CD4-positive, alpha-beta memory T cell (primary cell): ENCODE measurements around the gene OR52E2. TPM values are rescaled to one million over a fixed set of nuclear protein-coding genes. Genes with fewer than 3 reads are reported as not detected.

Source experiments
- CTCF ChIA-PET: fragments of 350-600 bp; sonication (Branson Sonifier 250); formaldehyde crosslinking; loops from one replicate; lab custom pipeline; 2021; ENCODE audit warnings: inconsistent platforms; ENCODE audit not compliant: partially characterized antibody; lab: Charles Lee
- POLR2A ChIA-PET: fragments of 350-600 bp; sonication (Branson Sonifier 250); formaldehyde crosslinking; loops from one replicate; lab custom pipeline; 2021; ENCODE audit not compliant: partially characterized antibody; lab: Charles Lee
- DNase-seq, 5 donors: peaks; one replicate each; pipeline versions ENCODE4 v3.0.0 to v3.0.0-alpha.2; 2020 to 2022; ENCODE audit warnings: mixed read lengths in 1 of 5
- H3K27ac ChIP-seq: one replicate; pipeline ENCODE4 v1.7.0; 2013; ENCODE audit warnings: low read depth, low read length
- H3K27me3 ChIP-seq: 2 replicates; pipeline ENCODE4 v1.7.0; 2013; ENCODE audit warnings: mild to moderate bottlenecking, low read length, moderate library complexity; ENCODE audit not compliant: insufficient read depth
- H3K36me3 ChIP-seq: 2 replicates; pipeline ENCODE4 v1.7.0; 2013; ENCODE audit warnings: mild to moderate bottlenecking, low read length, moderate library complexity; ENCODE audit not compliant: insufficient read depth
- H3K4me1 ChIP-seq: 2 replicates; pipeline ENCODE4 v1.7.0; 2013; ENCODE audit warnings: mild to moderate bottlenecking, low read length, moderate library complexity; ENCODE audit not compliant: insufficient read depth
- H3K4me3 ChIP-seq, 2 donors: one replicate each; pipeline ENCODE4 v1.7.0; 2013; ENCODE audit warnings: low read length in 2 of 2, mild to moderate bottlenecking in 1 of 2
- H3K9me3 ChIP-seq, 2 donors: one replicate each; pipeline ENCODE4 v1.7.0; 2013; ENCODE audit warnings: low read length in 2 of 2, control low read depth in 1 of 2; ENCODE audit not compliant: control insufficient read depth in 1 of 2
- H3K27ac Mint-ChIP-seq, 7 donors: one replicate each; pipeline ENCODE4 v1.8.0; 2020 to 2021; ENCODE audit warnings: mixed read lengths in 7 of 7, mild to moderate bottlenecking in 6 of 7, inconsistent platforms in 3 of 7, moderate library complexity in 3 of 7
- H3K27me3 Mint-ChIP-seq, 2 donors: one replicate each; pipeline ENCODE4 v1.8.0; 2020 to 2021; ENCODE audit warnings: mixed read lengths in 2 of 2
- H3K36me3 Mint-ChIP-seq, 2 donors: one replicate each; pipeline ENCODE4 v1.8.0; 2020 to 2021; ENCODE audit warnings: mixed read lengths in 2 of 2, inconsistent platforms in 1 of 2, mild to moderate bottlenecking in 1 of 2
- H3K4me1 Mint-ChIP-seq, 4 donors: one replicate each; pipeline ENCODE4 v1.8.0; 2020 to 2021; ENCODE audit warnings: mixed read lengths in 4 of 4, mild to moderate bottlenecking in 1 of 4
- H3K4me3 Mint-ChIP-seq, 8 donors: one replicate each; pipeline ENCODE4 v1.8.0; 2020 to 2021; ENCODE audit warnings: mixed read lengths in 8 of 8, mild to moderate bottlenecking in 7 of 8, moderate library complexity in 6 of 8, inconsistent platforms in 3 of 8
- H3K9me3 Mint-ChIP-seq, 8 donors: one replicate each; pipeline ENCODE4 v1.8.0; 2020 to 2021; ENCODE audit warnings: mixed read lengths in 8 of 8, mild to moderate bottlenecking in 5 of 8, inconsistent platforms in 3 of 8, moderate library complexity in 1 of 8
- intact Hi-C: fragments of 100-400 bp; cut with micrococcal nuclease; formaldehyde crosslinking; loops from one replicate; pipeline ENCODE4 v1.15.1; 2023
- polyA plus RNA-seq, 2 donors: library from polyadenylated mRNA; unstranded; fragments of 300-500 nt; fragmentation: Illumina TruSeq; gene quantifications; one replicate each; pipeline ENCODE4 v1.2.3, GENCODE V29; 2021
- total RNA-seq, 2 experiments: library from RNA; stranded (reverse); gene quantifications; one replicate each; pipeline ENCODE4 v1.2.3, GENCODE V29; 2021

OR52E2 gene
- total RNA-seq, result not detected
- not detected for polyA plus RNA-seq

DNA sequence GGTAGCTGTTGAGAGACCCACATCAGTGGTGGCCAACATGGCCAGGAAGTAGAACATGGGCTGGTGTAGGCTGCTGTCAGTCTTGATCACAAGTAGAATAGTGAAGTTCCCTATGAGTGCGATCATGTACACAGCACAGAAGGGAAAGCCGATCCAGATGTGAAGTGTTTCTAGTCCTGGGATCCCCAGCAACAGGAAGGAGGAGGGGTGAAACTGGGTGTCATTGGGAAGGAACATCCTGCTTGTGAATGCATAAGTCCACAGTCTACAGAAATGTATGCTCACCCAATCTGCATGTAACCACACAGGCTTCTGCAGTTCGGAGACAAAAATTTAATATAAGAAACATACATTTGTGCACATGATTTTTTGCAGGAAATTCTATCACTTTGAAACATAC lies at the start of gene OR52E2:
OR52E2 (minus strand) TSS at position 237 of the 400 bp plus-strand sequence; CDS start at position 237, 0 bp downstream.
- Mint-ChIP-seq H3K27me3 (no peaks in the 10 kb centered on the region), H3K4me1 (no peaks in the 10 kb centered on the region), H3K9me3 (peaks cover 0 to 7% (median 0%) of the 10 kb centered on the region in 8 donors), H3K36me3 (no peaks in the 10 kb centered on the region), H3K27ac (no peak within 1 kb of the TSS), H3K4me3 (no peak within 1 kb of the TSS)
- CTCF ChIA-PET, result no interaction called here
- POLR2A ChIA-PET, result no interaction called here
- Histone ChIP-seq H3K9me3 (no peaks in the 10 kb centered on the region), H3K4me3 (no peak within 1 kb of the TSS), H3K27me3 (no peaks in the 10 kb centered on the region), H3K27ac (no peak within 1 kb of the TSS), H3K4me1 (no peaks in the 10 kb centered on the region), H3K36me3 (no peaks in the 10 kb centered on the region)
- no peak for DNase-seq
- intact Hi-C loops, result no loop called here

DNA sequence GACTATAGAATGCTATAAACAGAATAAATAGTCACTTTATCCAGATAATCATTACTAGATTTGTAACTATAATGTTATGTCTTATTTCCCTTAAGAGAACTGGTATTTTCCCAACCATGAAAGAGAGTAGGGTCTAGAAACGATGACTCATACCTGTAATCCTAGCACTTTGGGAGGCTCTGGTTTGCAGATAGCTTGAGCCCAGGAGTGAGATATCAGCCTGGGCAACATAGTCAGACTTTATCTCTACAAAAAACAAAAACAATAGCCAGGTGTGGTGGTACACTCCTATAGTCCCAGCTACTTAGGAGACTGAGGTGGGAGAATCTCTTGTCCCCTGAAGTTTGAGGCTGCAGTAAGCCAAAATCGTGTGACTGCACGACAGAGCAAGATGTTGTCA lies 47.9 kb upstream of the OR52E2 start:
- no peaks in the 10 kb centered on the region for H3K36me3 ChIP-seq
- no peak for DNase-seq
- Mint-ChIP-seq H3K27me3 (peaks cover 0 to 2% of the 10 kb centered on the region in 2 donors), H3K36me3 (no peaks in the 10 kb centered on the region), H3K9me3 (no peaks in the 10 kb centered on the region), H3K4me3 (no peak overlapping the region), H3K27ac (no peak overlapping the region), H3K4me1 (no peaks in the 10 kb centered on the region)
- no peak overlapping the region for H3K4me3 ChIP-seq
- H3K9me3 ChIP-seq, result no peaks in the 10 kb centered on the region
- ChIA-PET POLR2A (no interaction called here), CTCF (no interaction called here)
- H3K27me3 ChIP-seq, result no peaks in the 10 kb centered on the region
- H3K4me1 ChIP-seq, result no peaks in the 10 kb centered on the region
- intact Hi-C loops, result no loop called here
- no peak overlapping the region for H3K27ac ChIP-seq

DNA sequence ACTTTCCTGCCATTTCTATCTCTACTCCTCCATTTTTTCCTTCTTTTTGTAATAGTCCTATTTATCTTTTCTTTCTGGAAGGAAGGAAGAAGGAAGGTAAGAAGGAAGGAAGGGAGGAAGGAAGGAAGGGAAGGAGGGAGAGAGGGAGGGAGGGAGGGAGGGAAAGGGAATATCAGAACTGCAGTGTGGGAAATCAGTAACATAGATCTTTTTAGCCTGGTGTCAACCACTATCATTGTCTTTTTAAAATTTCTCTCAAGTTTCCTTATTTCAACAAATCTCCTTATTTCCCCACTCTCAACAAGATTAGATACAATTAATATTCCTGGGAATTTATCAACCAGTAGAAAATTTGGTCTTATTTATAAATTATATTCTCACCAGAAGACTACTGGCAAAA lies 43.6 kb upstream of the OR52E2 start:
- Histone ChIP-seq H3K36me3 (no peaks in the 10 kb centered on the region), H3K27me3 (no peaks in the 10 kb centered on the region), H3K4me1 (no peaks in the 10 kb centered on the region), H3K27ac (no peak overlapping the region), H3K9me3 (no peaks in the 10 kb centered on the region), H3K4me3 (no peak overlapping the region)
- ChIA-PET CTCF (no interaction called here), POLR2A (no interaction called here)
- DNase-seq, result no peak
- no peaks in the 10 kb centered on the region for H3K9me3 Mint-ChIP-seq
- H3K27ac Mint-ChIP-seq, result no peak overlapping the region
- H3K27me3 Mint-ChIP-seq, result peaks cover 0 to 4% of the 10 kb centered on the region in 2 donors
- intact Hi-C loops, result no loop called here
- no peak overlapping the region for H3K4me3 Mint-ChIP-seq
- no peaks in the 10 kb centered on the region for H3K36me3 Mint-ChIP-seq
- H3K4me1 Mint-ChIP-seq, result no peaks in the 10 kb centered on the region

GRCh38 chr11:5102246-5102645 lies 42.8 kb upstream of the OR52E2 start:
- Mint-ChIP-seq H3K27ac (no peak overlapping the region), H3K4me3 (no peak overlapping the region), H3K9me3 (no peaks in the 10 kb centered on the region), H3K36me3 (no peaks in the 10 kb centered on the region), H3K4me1 (no peaks in the 10 kb centered on the region), H3K27me3 (peaks cover 0 to 4% of the 10 kb centered on the region in 2 donors)
- H3K9me3 ChIP-seq, result no peaks in the 10 kb centered on the region
- H3K27ac ChIP-seq, result no peak overlapping the region
- H3K27me3 ChIP-seq, result no peaks in the 10 kb centered on the region
- ChIA-PET CTCF (no interaction called here), POLR2A (no interaction called here)
- H3K36me3 ChIP-seq, result no peaks in the 10 kb centered on the region
- intact Hi-C loops, result no loop called here
- H3K4me3 ChIP-seq, result no peak overlapping the region
- no peak for DNase-seq
- no peaks in the 10 kb centered on the region for H3K4me1 ChIP-seq

DNA sequence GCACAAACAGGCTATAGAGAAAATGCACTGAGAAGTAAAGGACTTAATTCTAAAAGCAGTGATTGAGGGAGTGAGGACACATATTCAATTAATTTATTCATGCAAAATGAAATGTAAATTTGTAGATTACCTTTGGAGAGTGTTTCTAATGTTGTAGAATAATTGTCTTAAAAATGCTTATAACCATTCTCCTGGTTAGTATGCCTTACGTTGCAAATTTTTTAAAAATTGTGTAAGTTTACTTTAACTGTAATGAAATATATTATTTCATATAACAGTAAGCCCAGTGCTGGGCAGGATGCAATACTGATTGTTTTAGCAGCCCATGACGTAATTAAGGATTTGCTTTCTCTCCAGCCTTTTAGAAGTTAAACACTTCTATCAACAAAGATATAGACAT lies 36.6 kb upstream of the OR52E2 start:
- Mint-ChIP-seq H3K9me3 (peaks cover 0 to 1% (median 0%) of the 10 kb centered on the region in 8 donors), H3K4me1 (no peaks in the 10 kb centered on the region), H3K27ac (no peak overlapping the region), H3K27me3 (peaks cover 0 to 2% of the 10 kb centered on the region in 2 donors), H3K4me3 (no peak overlapping the region), H3K36me3 (no peaks in the 10 kb centered on the region)
- DNase-seq, result no peak
- Histone ChIP-seq H3K4me1 (no peaks in the 10 kb centered on the region), H3K27me3 (no peaks in the 10 kb centered on the region), H3K4me3 (no peak overlapping the region), H3K9me3 (no peaks in the 10 kb centered on the region), H3K36me3 (no peaks in the 10 kb centered on the region), H3K27ac (no peak overlapping the region)
- intact Hi-C loops, result no loop called here
- ChIA-PET CTCF (no interaction called here), POLR2A (no interaction called here)

- Histone ChIP-seq H3K36me3 (no peaks in the 10 kb centered on the region), H3K4me3 (no peak overlapping the region), H3K4me1 (no peaks in the 10 kb centered on the region), H3K27ac (no peak overlapping the region), H3K9me3 (no peaks in the 10 kb centered on the region), H3K27me3 (no peaks in the 10 kb centered on the region)
- ChIA-PET POLR2A (no interaction called here), CTCF (no interaction called here)
- DNase-seq, result no peak
- H3K4me3 Mint-ChIP-seq, result no peak overlapping the region
- intact Hi-C loops, result no loop called here
- peaks cover 0 to 1% (median 0%) of the 10 kb centered on the region in 8 donors for H3K9me3 Mint-ChIP-seq
- H3K27ac Mint-ChIP-seq, result no peak overlapping the region
- H3K27me3 Mint-ChIP-seq, result no peaks in the 10 kb centered on the region
- no peaks in the 10 kb centered on the region for H3K4me1 Mint-ChIP-seq
- H3K36me3 Mint-ChIP-seq, result no peaks in the 10 kb centered on the region
Observed at GRCh38 chr11:5092821-5093585, 33.6 kb upstream of the OR52E2 start.

GRCh38 chr11:5090668-5091067 lies 31.2 kb upstream of the OR52E2 start:
- no peaks in the 10 kb centered on the region for H3K36me3 ChIP-seq
- H3K27ac ChIP-seq, result no peak overlapping the region
- DNase-seq, result no peak
- ChIA-PET CTCF (no interaction called here), POLR2A (no interaction called here)
- no peaks in the 10 kb centered on the region for H3K27me3 ChIP-seq
- Mint-ChIP-seq H3K4me1 (no peaks in the 10 kb centered on the region), H3K27ac (no peak overlapping the region), H3K4me3 (peak overlapping the region in 1 of 8 donors; percentile 5), H3K36me3 (no peaks in the 10 kb centered on the region), H3K9me3 (peaks cover 0 to 1% (median 0%) of the 10 kb centered on the region in 8 donors), H3K27me3 (no peaks in the 10 kb centered on the region)
- H3K4me3 ChIP-seq, result no peak overlapping the region
- no peaks in the 10 kb centered on the region for H3K9me3 ChIP-seq
- intact Hi-C loops, result no loop called here
- no peaks in the 10 kb centered on the region for H3K4me1 ChIP-seq
